Measurements from ENCODE around the gene MFAP2. TPM values are rescaled to one million over a fixed set of nuclear protein-coding genes. Genes with fewer than 3 reads are reported as not detected.

The MFAP2 gene
- total RNA-seq, 1 donor from 2014 or later = 17.3 TPM

- intact Hi-C loops (cut with DNase I) = loop anchor here (5.0 kb wide), 1 partner anchor 1908 kb away; no protein-coding TSS in a partner anchor
- no peak for ATAC-seq
Observed at GRCh38 chr1:17009706-17010105, 29.3 kb upstream of the MFAP2 start.

GRCh38 chr1:17008208-17008855, 27.9 kb upstream of the MFAP2 start:
- DNase-seq (ENCODE audit: low spot score) = no peak

More at GRCh38 chr1:17009706-17010105, 29.3 kb upstream of the MFAP2 start:
- no peak for DNase-seq (ENCODE audit: low spot score)

GRCh38 chr1:17007121-17007520, 26.7 kb upstream of the MFAP2 start:
- intact Hi-C loops (cut with DNase I) = loop anchor here (5.0 kb wide), 1 partner anchor 1910 kb away; no protein-coding TSS in a partner anchor
- ATAC-seq (no peak), DNase-seq (ENCODE audit: low spot score) (no peak)

More at GRCh38 chr1:17008208-17008855, 27.9 kb upstream of the MFAP2 start:
- ATAC-seq = no peak
- intact Hi-C loops (cut with DNase I) = loop anchor here (5.0 kb wide), 1 partner anchor 1909 kb away; no protein-coding TSS in a partner anchor

- DNase-seq (ENCODE audit: low spot score) = no peak
- ATAC-seq = no peak
- intact Hi-C loops (cut with DNase I) = loop anchor here (5.0 kb wide), 1 partner anchor 1912 kb away; no protein-coding TSS in a partner anchor
Observed at GRCh38 chr1:17005365-17005740, 24.9 kb upstream of the MFAP2 start.

GRCh38 chr1:17004466-17005364, 24.3 kb upstream of the MFAP2 start:
- intact Hi-C loops (cut with DNase I) = loop anchor here (5.0 kb wide), 1 partner anchor 1913 kb away; no protein-coding TSS in a partner anchor
- DNase-seq (ENCODE audit: low spot score) = no peak

GRCh38 chr1:17002524-17002902, 22.1 kb upstream of the MFAP2 start:
- ATAC-seq (no peak), DNase-seq (ENCODE audit: low spot score) (no peak)
- intact Hi-C loops (cut with DNase I) = no loop called here

More at GRCh38 chr1:17004466-17005364, 24.3 kb upstream of the MFAP2 start:
- no peak for ATAC-seq

GRCh38 chr1:17001760-17002523, 21.5 kb upstream of the MFAP2 start:
- ATAC-seq (no peak), DNase-seq (ENCODE audit: low spot score) (no peak)
- intact Hi-C loops (cut with DNase I) = no loop called here

- DNase-seq (ENCODE audit: low spot score) (no peak), ATAC-seq (no peak)
- intact Hi-C loops (cut with DNase I) = no loop called here
Observed at GRCh38 chr1:16999863-17000262, 19.4 kb upstream of the MFAP2 start.

GRCh38 chr1:16998589-16998988, 18.2 kb upstream of the MFAP2 start:
- intact Hi-C loops (cut with DNase I) = no loop called here
- ATAC-seq = no peak
- DNase-seq (ENCODE audit: low spot score) = no peak

- intact Hi-C loops (cut with DNase I) = no loop called here
- ATAC-seq = no peak
- no peak for DNase-seq (ENCODE audit: low spot score)
Observed at GRCh38 chr1:16996845-16997244, 16.4 kb upstream of the MFAP2 start.

- intact Hi-C loops (cut with DNase I) = no loop called here
- ATAC-seq (no peak), DNase-seq (ENCODE audit: low spot score) (no peak)
Observed at GRCh38 chr1:16993521-16994038, 13.2 kb upstream of the MFAP2 start.

- ATAC-seq (no peak), DNase-seq (ENCODE audit: low spot score) (no peak)
- intact Hi-C loops (cut with DNase I) = no loop called here
Observed at GRCh38 chr1:16992675-16993074, 12.3 kb upstream of the MFAP2 start.

- ATAC-seq = no peak
- DNase-seq (ENCODE audit: low spot score) = no peak
- intact Hi-C loops (cut with DNase I) = no loop called here
Observed at GRCh38 chr1:16992102-16992501, 11.7 kb upstream of the MFAP2 start.

- ATAC-seq (no peak), DNase-seq (ENCODE audit: low spot score) (no peak)
- intact Hi-C loops (cut with DNase I) = no loop called here
Observed at GRCh38 chr1:16991571-16991970, 11.2 kb upstream of the MFAP2 start.

GRCh38 chr1:16989676-16990391, 9.4 kb upstream of the MFAP2 start:
- ATAC-seq (no peak), DNase-seq (ENCODE audit: low spot score) (no peak)
- intact Hi-C loops (cut with DNase I) = no loop called here

- DNase-seq (ENCODE audit: low spot score) (no peak), ATAC-seq (no peak)
- intact Hi-C loops (cut with DNase I) = no loop called here
Observed at GRCh38 chr1:16988210-16988609, 7.8 kb upstream of the MFAP2 start.

- ATAC-seq = no peak
- DNase-seq (ENCODE audit: low spot score) = no peak
- intact Hi-C loops (cut with DNase I) = no loop called here
Observed at GRCh38 chr1:16986962-16987361, 6.5 kb upstream of the MFAP2 start.

GRCh38 chr1:16986560-16986959, 6.1 kb upstream of the MFAP2 start:
- DNase-seq (ENCODE audit: low spot score) (no peak), ATAC-seq (no peak)
- intact Hi-C loops (cut with DNase I) = no loop called here

All from sciatic nerve (tissue), 2 donors.